GM23338 (cell line): ENCODE measurements around the gene DGCR8. TPM values are rescaled to one million over a fixed set of nuclear protein-coding genes. Genes with fewer than 3 reads are reported as not detected.

Experiments used
- ATAC-seq: fragments of 200-7000 bp; cut with Tn5 transposase; 3 replicates; pipeline ENCODE4 v1.9.1; 2020
- DNase-seq: peaks from one replicate; pipeline ENCODE4 v3.0.0-alpha.2; 2015; ENCODE audit warnings: low spot score
- H2AFZ ChIP-seq: fragments of 200-600 bp; sonication (generic); 2 replicates; pipeline ENCODE4 v1.8.0; 2016; ENCODE audit warnings: antibody characterized with exemption, mild to moderate bottlenecking, moderate library complexity
- H3F3A ChIP-seq: fragments of 200-600 bp; sonication (generic); replicated peaks from 2 replicates; pipeline ENCODE4 v1.8.0; 2017; ENCODE audit warnings: antibody characterized with exemption, mixed run types, low read depth
- H3K27ac ChIP-seq: fragments of 200-600 bp; sonication (generic); 2 replicates; pipeline ENCODE4 v1.6.1; 2016; ENCODE audit warnings: low read depth
- H3K27me3 ChIP-seq: fragments of 200-600 bp; sonication (generic); 2 replicates; pipeline ENCODE4 v1.8.0; 2016; ENCODE audit warnings: mild to moderate bottlenecking, mixed run types, moderate library complexity; ENCODE audit not compliant: insufficient read depth
- H3K36me3 ChIP-seq: fragments of 200-600 bp; sonication (generic); 2 replicates; pipeline ENCODE4 v1.8.0; 2016; ENCODE audit warnings: mild to moderate bottlenecking; ENCODE audit not compliant: insufficient read depth
- H3K4me1 ChIP-seq: fragments of 200-600 bp; sonication (generic); 2 replicates; pipeline ENCODE4 v1.8.0; 2016; ENCODE audit warnings: mild to moderate bottlenecking, moderate library complexity; ENCODE audit not compliant: insufficient read depth
- H3K4me2 ChIP-seq: fragments of 200-600 bp; sonication (generic); 2 replicates; pipeline ENCODE4 v1.7.1; 2017; ENCODE audit warnings: mixed run types
- H3K4me3 ChIP-seq: fragments of 200-600 bp; sonication (generic); 2 replicates; pipeline ENCODE4 v1.6.1; 2016; ENCODE audit warnings: mixed run types
- H3K79me2 ChIP-seq: fragments of 200-600 bp; sonication (generic); replicated peaks from 2 replicates; pipeline ENCODE4 v1.8.0; 2017; ENCODE audit warnings: mild to moderate bottlenecking; ENCODE audit not compliant: insufficient read depth
- H3K9me2 ChIP-seq: fragments of 200-600 bp; sonication (generic); 2 replicates; pipeline ENCODE4 v1.8.0; 2017; ENCODE audit not compliant: insufficient read depth
- H4K20me1 ChIP-seq: fragments of 200-600 bp; sonication (generic); replicated peaks from 2 replicates; pipeline ENCODE4 v1.8.0; 2017; ENCODE audit warnings: mild to moderate bottlenecking; ENCODE audit not compliant: insufficient read depth
- H3K27ac Mint-ChIP-seq: 2 replicates; pipeline ENCODE4 v1.8.0; 2020; ENCODE audit warnings: inconsistent platforms, mild to moderate bottlenecking, moderate library complexity, mixed read lengths
- H3K27me3 Mint-ChIP-seq: 3 replicates; pipeline ENCODE4 v1.8.0; 2022; ENCODE audit warnings: low read depth, mild to moderate bottlenecking, moderate library complexity, mixed read lengths, inconsistent platforms; ENCODE audit not compliant: insufficient read depth, poor library complexity
- H3K36me3 Mint-ChIP-seq: 3 replicates; pipeline ENCODE4 v1.8.0; 2021; ENCODE audit warnings: low read depth, mild to moderate bottlenecking, inconsistent platforms, moderate library complexity, mixed read lengths
- H3K4me1 Mint-ChIP-seq: 3 replicates; pipeline ENCODE4 v1.8.0; 2020; ENCODE audit warnings: mild to moderate bottlenecking, inconsistent platforms, mixed read lengths
- H3K4me3 Mint-ChIP-seq: 3 replicates; pipeline ENCODE4 v1.8.0; 2021; ENCODE audit warnings: moderate library complexity, mild to moderate bottlenecking, inconsistent platforms, mixed read lengths
- H3K9me3 Mint-ChIP-seq: 3 replicates; pipeline ENCODE4 v1.8.0; 2020; ENCODE audit warnings: moderate library complexity, mild to moderate bottlenecking, inconsistent platforms, mixed read lengths
- CREB1 ChIP-seq: fragments of 250-450 bp; sonication (Bioruptor Pico); IDR thresholded peaks from 2 replicates; pipeline ENCODE4 v1.5.0; 2020; ENCODE audit warnings: low read depth, mild to moderate bottlenecking, moderate library complexity
- EZH2 ChIP-seq: fragments of 200-600 bp; sonication (generic); IDR thresholded peaks from one replicate; pipeline ENCODE4 v1.8.0; 2017; ENCODE audit warnings: antibody characterized with exemption, mild to moderate bottlenecking, low read depth; ENCODE audit not compliant: unreplicated experiment
- EZH2phosphoT487 ChIP-seq: fragments of 200-600 bp; sonication (generic); IDR thresholded peaks from one replicate; pipeline ENCODE4 v1.8.1; 2018; ENCODE audit warnings: antibody characterized with exemption; ENCODE audit not compliant: unreplicated experiment
- JUNB ChIP-seq: IDR thresholded peaks from one replicate; pipeline ENCODE4 v1.6.1; 2016; ENCODE audit warnings: antibody characterized with exemption; ENCODE audit not compliant: unreplicated experiment
- NANOG ChIP-seq: IDR thresholded peaks from 2 replicates; pipeline ENCODE4 v1.6.1; 2016; ENCODE audit warnings: antibody characterized with exemption, borderline replicate concordance
- POLR2AphosphoS5 ChIP-seq: IDR thresholded peaks from 2 replicates; pipeline ENCODE4 v1.6.1; 2016; ENCODE audit warnings: antibody characterized with exemption, low read depth
- STAT1 ChIP-seq: IDR thresholded peaks from one replicate; pipeline ENCODE4 v1.6.1; 2016; ENCODE audit warnings: antibody characterized with exemption; ENCODE audit not compliant: unreplicated experiment
- ZNF114 ChIP-seq: fragments of 250-450 bp; sonication (Bioruptor Pico); IDR thresholded peaks from 2 replicates; pipeline ENCODE4 v1.5.0; 2020; ENCODE audit warnings: mild to moderate bottlenecking, moderate library complexity
- ZNF331 ChIP-seq: fragments of 250-450 bp; sonication (Bioruptor Pico); IDR thresholded peaks from 2 replicates; pipeline ENCODE4 v1.5.0; 2020; ENCODE audit warnings: low read depth, mild to moderate bottlenecking, moderate library complexity
- polyA plus RNA-seq: library from polyadenylated mRNA; unstranded; fragments of >200 nt; fragmentation: Nextera tagmentation; extraction: Ambion mirVana; gene quantifications from 2 replicates; pipeline ENCODE4 v1.2.1, GENCODE V29; 2016
- total RNA-seq: library from RNA; depleted of rRNA; stranded (reverse); fragments of >200 nt; shearing (Covaris generic); gene quantifications from 2 replicates; pipeline ENCODE4 v1.2.3, GENCODE V29; 2014
- TF ChIP-seq, protein P1 (sequence below): fragments of 250-450 bp; sonication (Bioruptor Pico); IDR thresholded peaks from 2 replicates; pipeline ENCODE4 v1.5.0; 2020; ENCODE audit warnings: mild to moderate bottlenecking, moderate library complexity

The DGCR8 gene
- total and polyA plus RNA-seq, 2 experiments from 2014 or later, result 12.2 to 48.9 TPM

DNA sequence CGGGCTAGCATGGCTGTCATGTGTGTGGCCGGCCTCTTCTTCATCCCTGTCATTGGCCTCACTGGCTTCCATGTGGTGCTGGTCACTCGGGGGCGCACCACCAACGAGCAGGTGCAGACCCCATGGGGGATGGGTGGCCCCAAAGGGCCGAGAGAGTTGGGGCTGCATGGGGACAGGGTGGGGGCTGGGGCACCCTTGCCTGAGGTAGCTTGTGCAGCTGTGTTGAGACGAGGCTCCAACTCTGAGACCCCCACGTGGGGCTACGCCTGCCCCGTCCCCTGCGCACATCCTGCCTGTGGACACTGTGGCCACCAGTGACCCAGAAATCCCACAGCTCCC is 60.0 kb downstream of the DGCR8 start (continued):
- TF ChIP-seq, protein P1, sequence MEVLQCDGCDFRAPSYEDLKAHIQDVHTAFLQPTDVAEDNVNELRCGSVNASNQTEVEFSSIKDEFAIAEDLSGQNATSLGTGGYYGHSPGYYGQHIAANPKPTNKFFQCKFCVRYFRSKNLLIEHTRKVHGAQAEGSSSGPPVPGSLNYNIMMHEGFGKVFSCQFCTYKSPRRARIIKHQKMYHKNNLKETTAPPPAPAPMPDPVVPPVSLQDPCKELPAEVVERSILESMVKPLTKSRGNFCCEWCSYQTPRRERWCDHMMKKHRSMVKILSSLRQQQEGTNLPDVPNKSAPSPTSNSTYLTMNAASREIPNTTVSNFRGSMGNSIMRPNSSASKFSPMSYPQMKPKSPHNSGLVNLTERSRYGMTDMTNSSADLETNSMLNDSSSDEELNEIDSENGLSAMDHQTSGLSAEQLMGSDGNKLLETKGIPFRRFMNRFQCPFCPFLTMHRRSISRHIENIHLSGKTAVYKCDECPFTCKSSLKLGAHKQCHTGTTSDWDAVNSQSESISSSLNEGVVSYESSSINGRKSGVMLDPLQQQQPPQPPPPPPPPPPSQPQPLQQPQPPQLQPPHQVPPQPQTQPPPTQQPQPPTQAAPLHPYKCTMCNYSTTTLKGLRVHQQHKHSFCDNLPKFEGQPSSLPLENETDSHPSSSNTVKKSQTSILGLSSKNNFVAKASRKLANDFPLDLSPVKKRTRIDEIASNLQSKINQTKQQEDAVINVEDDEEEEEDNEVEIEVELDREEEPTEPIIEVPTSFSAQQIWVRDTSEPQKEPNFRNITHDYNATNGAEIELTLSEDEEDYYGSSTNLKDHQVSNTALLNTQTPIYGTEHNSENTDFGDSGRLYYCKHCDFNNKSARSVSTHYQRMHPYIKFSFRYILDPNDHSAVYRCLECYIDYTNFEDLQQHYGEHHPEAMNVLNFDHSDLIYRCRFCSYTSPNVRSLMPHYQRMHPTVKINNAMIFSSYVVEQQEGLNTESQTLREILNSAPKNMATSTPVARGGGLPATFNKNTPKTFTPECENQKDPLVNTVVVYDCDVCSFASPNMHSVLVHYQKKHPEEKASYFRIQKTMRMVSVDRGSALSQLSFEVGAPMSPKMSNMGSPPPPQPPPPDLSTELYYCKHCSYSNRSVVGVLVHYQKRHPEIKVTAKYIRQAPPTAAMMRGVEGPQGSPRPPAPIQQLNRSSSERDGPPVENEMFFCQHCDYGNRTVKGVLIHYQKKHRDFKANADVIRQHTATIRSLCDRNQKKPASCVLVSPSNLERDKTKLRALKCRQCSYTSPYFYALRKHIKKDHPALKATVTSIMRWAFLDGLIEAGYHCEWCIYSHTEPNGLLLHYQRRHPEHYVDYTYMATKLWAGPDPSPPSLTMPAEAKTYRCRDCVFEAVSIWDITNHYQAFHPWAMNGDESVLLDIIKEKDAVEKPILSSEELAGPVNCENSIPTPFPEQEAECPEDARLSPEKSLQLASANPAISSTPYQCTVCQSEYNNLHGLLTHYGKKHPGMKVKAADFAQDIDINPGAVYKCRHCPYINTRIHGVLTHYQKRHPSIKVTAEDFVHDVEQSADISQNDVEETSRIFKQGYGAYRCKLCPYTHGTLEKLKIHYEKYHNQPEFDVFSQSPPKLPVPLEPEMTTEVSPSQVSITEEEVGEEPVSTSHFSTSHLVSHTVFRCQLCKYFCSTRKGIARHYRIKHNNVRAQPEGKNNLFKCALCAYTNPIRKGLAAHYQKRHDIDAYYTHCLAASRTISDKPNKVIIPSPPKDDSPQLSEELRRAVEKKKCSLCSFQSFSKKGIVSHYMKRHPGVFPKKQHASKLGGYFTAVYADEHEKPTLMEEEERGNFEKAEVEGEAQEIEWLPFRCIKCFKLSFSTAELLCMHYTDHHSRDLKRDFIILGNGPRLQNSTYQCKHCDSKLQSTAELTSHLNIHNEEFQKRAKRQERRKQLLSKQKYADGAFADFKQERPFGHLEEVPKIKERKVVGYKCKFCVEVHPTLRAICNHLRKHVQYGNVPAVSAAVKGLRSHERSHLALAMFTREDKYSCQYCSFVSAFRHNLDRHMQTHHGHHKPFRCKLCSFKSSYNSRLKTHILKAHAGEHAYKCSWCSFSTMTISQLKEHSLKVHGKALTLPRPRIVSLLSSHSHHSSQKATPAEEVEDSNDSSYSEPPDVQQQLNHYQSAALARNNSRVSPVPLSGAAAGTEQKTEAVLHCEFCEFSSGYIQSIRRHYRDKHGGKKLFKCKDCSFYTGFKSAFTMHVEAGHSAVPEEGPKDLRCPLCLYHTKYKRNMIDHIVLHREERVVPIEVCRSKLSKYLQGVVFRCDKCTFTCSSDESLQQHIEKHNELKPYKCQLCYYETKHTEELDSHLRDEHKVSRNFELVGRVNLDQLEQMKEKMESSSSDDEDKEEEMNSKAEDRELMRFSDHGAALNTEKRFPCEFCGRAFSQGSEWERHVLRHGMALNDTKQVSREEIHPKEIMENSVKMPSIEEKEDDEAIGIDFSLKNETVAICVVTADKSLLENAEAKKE, result no peak
- no peak for TF ChIP-seq NANOG
- no peak for TF ChIP-seq EZH2phosphoT487
- TF ChIP-seq ZNF331 (CRISPR knock-in tag), result no peak
- TF ChIP-seq STAT1, result no peak
- no peak for TF ChIP-seq POLR2AphosphoS5
- no peak for TF ChIP-seq CREB1
- no peak for TF ChIP-seq JUNB
- TF ChIP-seq ZNF114 (CRISPR knock-in tag), result no peak
- TF ChIP-seq EZH2, result no peak

DNA sequence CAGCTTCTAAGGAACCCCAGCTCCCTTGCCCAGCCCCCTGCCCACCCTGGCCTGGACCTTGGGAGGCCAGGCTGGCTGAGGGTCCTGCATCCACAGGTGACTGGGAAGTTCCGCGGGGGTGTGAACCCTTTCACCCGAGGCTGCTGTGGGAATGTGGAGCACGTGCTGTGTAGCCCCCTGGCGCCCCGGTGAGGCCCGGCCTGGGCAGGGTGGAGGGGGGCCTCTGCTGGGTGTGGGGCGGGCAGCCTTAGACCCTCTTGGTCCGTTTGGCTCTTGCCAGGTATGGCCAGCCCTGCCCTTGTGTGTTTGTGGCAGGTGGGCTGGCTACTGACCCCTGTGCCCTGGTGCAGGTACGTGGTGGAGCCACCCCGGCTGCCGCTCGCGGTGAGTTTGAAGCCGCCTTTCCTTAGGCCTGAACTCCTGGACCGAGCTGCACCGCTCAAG is 60.5 kb downstream of the DGCR8 start:
- no peak overlapping the region for H2AFZ ChIP-seq
- no peak for ATAC-seq
- no peak overlapping the region for H3K27ac ChIP-seq
- H3K4me2 ChIP-seq, result no peak overlapping the region
- no peak for DNase-seq
- no peaks in the 10 kb centered on the region for H3F3A ChIP-seq
- peaks cover 7% of the 10 kb centered on the region for H3K27me3 Mint-ChIP-seq
- no peaks in the 10 kb centered on the region; the same call in 1 of the 2 replicates for H4K20me1 ChIP-seq
- no peak overlapping the region for H3K27ac Mint-ChIP-seq
- H3K36me3 Mint-ChIP-seq, result no peaks in the 10 kb centered on the region
- no peaks in the 10 kb centered on the region for H3K4me1 ChIP-seq
- H3K4me3 Mint-ChIP-seq, result no peak overlapping the region
- no peaks in the 10 kb centered on the region for H3K9me3 Mint-ChIP-seq
- no peaks in the 10 kb centered on the region for H3K36me3 ChIP-seq
- H3K9me2 ChIP-seq, result no peaks in the 10 kb centered on the region
- H3K4me1 Mint-ChIP-seq, result no peaks in the 10 kb centered on the region
- H3K79me2 ChIP-seq, result peaks cover 9% of the 10 kb centered on the region; the same call in 1 of the 2 replicates
- no peaks in the 10 kb centered on the region for H3K27me3 ChIP-seq
- no peak overlapping the region for H3K4me3 ChIP-seq
- TF ChIP-seq, protein P1, result no peak
